Muscle of leg (tissue), 11 donors: ENCODE data around the gene GRID1. TPM values are rescaled to one million over a fixed set of nuclear protein-coding genes. Genes with fewer than 3 reads are reported as not detected.

Experiments used
- DNase-seq: peaks from one replicate; pipeline ENCODE4 v3.0.0; 2013
- H3K27ac ChIP-seq: one replicate; pipeline ENCODE4 v1.5.1; 2013; ENCODE audit warnings: mild to moderate bottlenecking, low read length, control low read depth
- H3K27me3 ChIP-seq: one replicate; pipeline ENCODE4 v1.6.1; 2013; ENCODE audit warnings: low read length; ENCODE audit not compliant: control insufficient read depth, insufficient read depth
- H3K36me3 ChIP-seq: one replicate; pipeline ENCODE4 v1.6.1; 2013; ENCODE audit warnings: low read length; ENCODE audit not compliant: control insufficient read depth, insufficient read depth
- H3K4me1 ChIP-seq: one replicate; pipeline ENCODE4 v1.6.1; 2013; ENCODE audit warnings: low read length; ENCODE audit not compliant: control insufficient read depth, insufficient read depth
- H3K4me3 ChIP-seq: one replicate; pipeline ENCODE4 v1.5.1; 2013; ENCODE audit warnings: low read length, control low read depth
- H3K9me3 ChIP-seq: replicated peaks from 2 replicates; pipeline ENCODE4 v1.6.1; 2013; ENCODE audit warnings: low read depth, low read length; ENCODE audit not compliant: control insufficient read depth
- WGBS: methylation state at CpG from one replicate; pipeline ENCODE4 v1.1.5; 2013; ENCODE audit warnings: missing lambda C conversion rate; ENCODE audit not compliant: insufficient coverage; 5-methylcytosine and 5-hydroxymethylcytosine counted together
- polyA plus RNA-seq, 8 donors: library from polyadenylated mRNA; unstranded; fragments of 120-200 nt; gene quantifications; one replicate each; pipeline versions ENCODE4 v1.2.1 to v1.2.3, GENCODE V29; 2013; ENCODE audit warnings: inconsistent platforms in 1 of 8, low replicate concordance in 1 of 8; ENCODE audit not compliant: insufficient read length in 8 of 8, insufficient read depth in 1 of 8
- total RNA-seq: library from RNA; stranded (reverse); fragments of 120-200 nt; gene quantifications from one replicate; pipeline ENCODE4 v1.2.4, GENCODE V29; 2013

The GRID1 gene
- total and polyA plus RNA-seq, 9 donors = 2.4 to 6.1 (median 3.1) TPM

DNA sequence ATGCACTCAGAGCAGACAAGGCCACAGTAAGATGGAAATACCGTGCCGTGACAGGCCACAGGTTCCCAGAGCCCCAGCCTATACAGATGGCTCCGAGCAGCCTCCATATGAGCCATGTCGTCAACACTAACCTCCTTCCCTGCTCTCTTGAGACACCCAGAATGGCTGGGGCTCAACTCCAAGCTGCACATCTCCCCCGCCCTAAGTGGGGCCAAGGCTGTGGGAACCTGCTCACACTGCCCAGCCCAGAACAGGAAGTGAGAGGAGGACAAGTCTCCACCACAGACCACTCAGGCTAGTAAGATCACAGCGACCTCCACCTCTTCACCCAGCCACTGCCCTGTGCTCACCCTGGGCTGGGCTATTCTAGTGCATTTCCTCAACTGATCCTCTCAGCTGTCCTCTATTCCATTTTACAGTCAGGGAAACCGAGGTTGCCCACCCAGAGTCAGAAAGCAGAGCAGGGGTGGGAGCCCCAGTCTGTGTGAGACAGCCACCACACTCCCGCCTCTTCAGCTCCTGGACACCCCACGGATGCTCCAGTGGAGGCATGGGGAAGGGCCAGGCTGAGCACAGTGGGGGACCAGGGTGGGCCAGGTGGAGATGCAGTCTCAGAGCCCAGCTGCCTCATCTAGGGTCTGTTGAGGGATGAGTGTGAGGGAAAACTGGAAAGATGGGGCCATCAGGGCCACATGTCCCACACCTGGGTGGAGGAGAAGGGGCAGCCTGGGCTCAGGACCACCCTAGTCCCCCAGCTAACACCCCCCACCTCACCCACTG is 11.6 kb downstream of the GRID1 start:
- H3K4me1 ChIP-seq = peaks cover 17% of the 10 kb centered on the region
- WGBS = 61% methylated on average over 3 of the region's 9 CpGs
- no peak overlapping the region for H3K4me3 ChIP-seq
- H3K36me3 ChIP-seq = no peaks in the 10 kb centered on the region
- no peak overlapping the region for H3K27ac ChIP-seq
- peaks cover 4% of the 10 kb centered on the region for H3K9me3 ChIP-seq
- peak; percentile 37 for DNase-seq
- H3K27me3 ChIP-seq = peaks cover 11% of the 10 kb centered on the region

DNA sequence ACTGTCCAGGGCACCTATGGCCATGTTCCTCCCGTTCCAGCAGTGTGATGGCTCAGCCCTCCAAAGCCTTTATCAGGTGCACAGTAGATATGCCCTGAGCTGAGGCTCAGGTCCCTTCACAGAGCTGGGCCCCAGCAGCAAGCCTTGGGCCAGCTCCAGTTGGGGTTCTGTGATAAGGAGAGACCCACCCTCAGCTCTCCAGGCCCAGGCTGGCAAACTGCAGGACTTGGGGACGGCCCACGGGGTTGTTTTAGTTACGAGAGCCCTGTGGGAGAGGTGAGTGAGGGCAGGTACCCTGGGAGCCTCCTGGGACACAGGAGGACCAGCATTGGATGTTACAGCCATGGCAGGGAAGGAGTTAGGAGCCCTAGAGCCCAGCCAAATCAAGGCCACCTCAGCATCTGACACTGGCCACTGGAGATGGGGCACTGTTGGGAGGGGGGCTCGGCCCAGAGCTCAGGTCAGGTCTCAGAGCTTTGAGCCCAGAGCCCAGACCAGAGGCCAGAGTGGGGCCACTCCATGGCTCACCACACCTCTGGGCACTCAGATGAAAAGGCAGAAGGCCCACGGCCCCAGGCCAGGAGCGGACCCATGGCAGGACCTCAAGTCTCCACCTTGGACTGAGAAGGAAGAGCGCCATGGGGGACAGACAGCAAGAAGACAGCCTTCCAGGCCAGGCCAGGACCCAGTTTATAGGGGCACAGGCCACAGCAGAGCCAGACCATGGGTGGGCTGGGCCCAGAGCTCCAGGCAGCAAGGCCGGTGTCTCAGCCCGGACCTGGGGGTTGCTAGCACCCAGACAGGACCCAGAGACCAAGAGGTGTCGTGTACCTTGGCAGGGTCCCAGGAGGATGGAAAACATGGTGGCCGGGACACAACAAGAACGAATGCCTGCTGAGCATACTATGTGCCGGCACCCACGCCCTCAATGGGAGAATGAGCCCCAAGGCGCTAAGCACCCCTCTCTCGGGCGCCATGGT is 12.8 kb downstream of the GRID1 start:
- H3K36me3 ChIP-seq = no peaks in the 10 kb centered on the region
- H3K4me1 ChIP-seq = peaks cover 17% of the 10 kb centered on the region
- H3K27ac ChIP-seq = no peak overlapping the region
- peaks cover 4% of the 10 kb centered on the region for H3K9me3 ChIP-seq
- no peak for DNase-seq
- peaks cover 12% of the 10 kb centered on the region for H3K27me3 ChIP-seq
- H3K4me3 ChIP-seq = no peak overlapping the region
- WGBS = 95% methylated on average over 13 of the region's 18 CpGs

- H3K36me3 ChIP-seq = no peaks in the 10 kb centered on the region
- 62% methylated on average over 6 of the region's 6 CpGs for WGBS
- peaks cover 15% of the 10 kb centered on the region for H3K4me1 ChIP-seq
- peaks cover 5% of the 10 kb centered on the region for H3K27me3 ChIP-seq
- no peak overlapping the region for H3K27ac ChIP-seq
- DNase-seq = no peak
- peaks cover 4% of the 10 kb centered on the region for H3K9me3 ChIP-seq
- H3K4me3 ChIP-seq = no peak overlapping the region
These were observed 15.7 kb downstream of the GRID1 start for GRCh38 chr10:86350897-86351296.

DNA sequence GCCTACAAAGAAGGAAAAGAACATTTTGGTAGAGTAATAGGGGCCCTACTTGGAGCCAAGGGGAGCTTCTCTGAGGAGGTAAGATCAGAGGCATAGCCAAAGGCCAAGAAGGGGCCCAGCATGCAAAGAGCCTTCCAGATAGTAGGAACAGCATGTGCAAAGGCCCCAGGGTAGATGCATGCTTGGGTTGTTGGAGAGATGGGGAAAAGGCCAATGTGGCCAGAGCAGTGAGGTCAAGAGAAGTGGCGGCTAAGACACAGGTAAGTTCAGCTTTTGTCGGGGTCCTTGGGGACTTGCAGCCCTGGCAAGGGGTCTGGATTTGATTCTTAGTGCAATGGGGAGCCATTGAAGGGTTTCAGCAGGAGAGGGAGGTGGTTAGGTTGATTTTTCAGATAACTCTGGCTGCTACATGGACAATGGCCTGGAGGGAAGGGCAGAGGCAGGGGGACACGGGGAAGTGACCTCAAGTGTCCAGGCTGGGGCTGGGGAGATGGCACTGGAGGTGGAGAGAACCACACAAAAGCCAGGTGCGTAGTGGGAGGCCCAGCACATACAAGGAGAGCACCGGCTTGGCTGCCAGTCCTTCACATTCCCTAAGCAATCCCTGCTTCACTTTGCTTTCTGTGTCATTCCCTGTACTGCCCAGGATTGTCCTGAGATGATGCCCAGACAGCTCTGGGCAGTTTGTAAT is 16.5 kb downstream of the GRID1 start:
- Histone ChIP-seq H3K27me3 (peaks cover 5% of the 10 kb centered on the region), H3K27ac (no peak overlapping the region), H3K9me3 (peaks cover 4% of the 10 kb centered on the region), H3K4me1 (peaks cover 7% of the 10 kb centered on the region), H3K4me3 (no peak overlapping the region), H3K36me3 (no peaks in the 10 kb centered on the region)
- no peak for DNase-seq
- WGBS = 71% methylated on average over 4 of the region's 5 CpGs

DNA sequence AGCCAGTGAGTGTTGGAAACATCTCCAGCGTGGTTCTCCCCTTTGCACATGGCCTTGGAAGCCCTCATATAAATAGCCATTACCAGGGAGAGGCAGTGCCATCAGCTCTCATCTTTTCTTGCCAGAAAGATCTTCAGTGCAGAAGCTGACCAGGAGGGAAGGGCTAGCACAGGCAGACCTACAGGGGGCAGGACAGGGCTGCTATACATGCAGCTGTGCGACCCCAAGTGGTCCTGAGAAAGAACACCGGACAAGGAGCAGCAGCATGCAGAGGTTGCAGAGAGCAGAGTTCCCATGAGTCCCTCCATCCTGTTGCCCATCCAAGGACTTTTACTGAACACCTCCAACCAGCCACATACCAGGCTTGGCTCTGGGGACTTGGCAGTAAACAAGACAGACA is 17.1 kb downstream of the GRID1 start:
- WGBS = 13% methylated on average over 3 of the region's 3 CpGs
- H3K27ac ChIP-seq = no peak overlapping the region
- peaks cover under 1% of the 10 kb centered on the region for H3K4me1 ChIP-seq
- peaks cover 5% of the 10 kb centered on the region for H3K27me3 ChIP-seq
- H3K4me3 ChIP-seq = no peak overlapping the region
- peaks cover 4% of the 10 kb centered on the region for H3K9me3 ChIP-seq
- no peaks in the 10 kb centered on the region for H3K36me3 ChIP-seq
- no peak for DNase-seq

DNA sequence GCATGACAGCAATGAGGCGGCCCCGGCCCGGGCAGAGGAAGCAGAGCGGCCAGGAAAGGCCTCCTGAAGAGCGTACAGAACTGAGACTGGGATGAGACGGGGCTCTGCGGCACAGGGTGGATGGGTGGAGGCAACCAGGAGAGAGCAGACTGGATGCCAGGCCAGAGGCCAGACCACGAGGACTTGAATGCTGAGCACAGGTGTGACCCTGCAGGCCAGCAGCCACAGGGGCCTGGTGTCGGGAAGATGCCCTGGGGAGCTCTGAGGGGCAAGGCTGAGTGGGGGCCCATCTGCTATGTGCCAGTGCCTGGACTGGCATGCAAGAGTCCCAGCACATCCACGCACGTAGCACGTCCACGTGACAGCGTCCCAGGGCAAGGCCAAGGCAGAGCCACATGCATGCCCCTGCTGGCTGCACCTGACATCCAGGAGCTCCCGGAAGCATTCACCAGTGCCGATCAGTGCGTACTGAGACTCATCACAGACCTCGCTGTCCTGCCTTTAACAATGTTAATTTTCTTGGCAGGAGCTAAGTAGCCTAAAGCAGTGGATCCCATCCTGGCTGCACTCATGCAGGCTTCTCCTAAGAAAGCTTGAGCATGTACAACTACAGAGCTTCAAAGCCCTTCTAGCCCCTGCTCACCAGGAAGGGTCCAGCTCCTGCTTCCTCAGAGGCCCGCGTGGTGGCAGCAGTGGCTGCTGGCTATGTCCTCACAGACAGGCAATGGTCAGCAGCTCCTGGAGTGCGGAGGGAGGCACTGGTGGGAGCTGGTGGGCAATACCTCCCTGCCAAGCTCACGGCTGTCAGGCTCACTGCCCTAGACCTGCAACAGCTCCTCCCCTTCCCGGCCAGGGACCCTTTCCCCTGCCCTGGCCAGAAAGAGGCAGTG is 18.0 kb downstream of the GRID1 start:
- Histone ChIP-seq H3K36me3 (no peaks in the 10 kb centered on the region), H3K27ac (no peak overlapping the region), H3K27me3 (peaks cover 5% of the 10 kb centered on the region), H3K4me3 (no peak overlapping the region), H3K4me1 (no peaks in the 10 kb centered on the region), H3K9me3 (peaks cover 4% of the 10 kb centered on the region)
- no peak for DNase-seq
- 88% methylated on average over 22 of the region's 23 CpGs for WGBS

DNA sequence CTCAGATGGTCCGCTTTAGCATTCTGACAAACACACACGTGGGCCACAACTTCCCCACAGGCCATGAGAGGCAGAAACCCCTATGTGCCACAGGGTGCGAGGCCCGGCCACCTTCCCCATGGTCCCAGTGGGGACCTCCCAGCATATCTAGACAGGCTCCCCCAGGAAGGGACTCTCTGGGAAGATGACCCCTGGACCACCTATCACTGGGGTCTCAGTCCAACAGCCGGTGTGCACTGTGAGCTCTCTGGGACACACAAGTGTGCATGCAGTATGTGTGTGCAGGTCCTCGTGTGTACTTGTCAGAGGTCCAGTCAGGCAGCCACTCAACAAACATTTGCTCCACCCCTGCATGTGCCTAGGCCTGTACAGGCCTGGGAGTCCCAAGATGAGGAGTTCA is 18.7 kb downstream of the GRID1 start:
- Histone ChIP-seq H3K4me3 (no peak overlapping the region), H3K9me3 (peaks cover 4% of the 10 kb centered on the region), H3K27me3 (peaks cover 5% of the 10 kb centered on the region), H3K27ac (no peak overlapping the region), H3K4me1 (no peaks in the 10 kb centered on the region), H3K36me3 (no peaks in the 10 kb centered on the region)
- DNase-seq = no peak
- WGBS = 62% methylated on average over 4 of the region's 6 CpGs

GRCh38 chr10:86346799-86347665 is 19.6 kb downstream of the GRID1 start:
- Histone ChIP-seq H3K27ac (no peak overlapping the region), H3K36me3 (no peaks in the 10 kb centered on the region), H3K27me3 (peaks cover 7% of the 10 kb centered on the region), H3K4me3 (no peak overlapping the region), H3K9me3 (no peaks in the 10 kb centered on the region), H3K4me1 (no peaks in the 10 kb centered on the region)
- 65% methylated on average over 5 of the region's 11 CpGs for WGBS
- DNase-seq = no peak
